IMR-90 (cell line): ENCODE data around the gene TRIP6. TPM values are rescaled to one million over a fixed set of nuclear protein-coding genes. Genes with fewer than 3 reads are reported as not detected.

ENCODE experiments used
- ATAC-seq: fragments of 200-7000 bp; cut with Tn5 transposase; 2 replicates; pipeline ENCODE4 v1.9.1; 2020; ENCODE audit warnings: low read depth, mild to moderate bottlenecking, moderate library complexity
- BruUV-seq: library from RNA; stranded (reverse); fragments of 400-500 nt; replicated peaks from 2 replicates; lab custom pipeline; 2021; lab: Mats Ljungman, UMichigan
- CTCF ChIA-PET: fragments of 300-600 bp; formaldehyde crosslinking; extraction: SDS; loops from one replicate; lab custom pipeline; 2021; ENCODE audit warnings: antibody characterized with exemption; lab: Yijun Ruan, JAX
- POLR2A ChIA-PET: fragments of 300-600 bp; sonication (Branson Sonifier 250); formaldehyde crosslinking; loops from one replicate; lab custom pipeline; 2022; ENCODE audit warnings: antibody characterized with exemption; ENCODE audit not compliant: unreplicated experiment; lab: Charles Lee
- DNase-seq: peaks from one replicate; pipeline ENCODE4 v3.0.0; 2013
- H2AFZ ChIP-seq: replicated peaks from 2 replicates; pipeline ENCODE3; 2013; ENCODE audit warnings: low read length, mild to moderate bottlenecking; ENCODE audit not compliant: poor library complexity
- H2AK5ac ChIP-seq: 2 replicates; pipeline ENCODE4 v1.6.1; 2013; ENCODE audit warnings: low read depth, low read length, inconsistent platforms
- H2AK9ac ChIP-seq: replicated peaks from 2 replicates; pipeline ENCODE3; 2013; ENCODE audit warnings: mild to moderate bottlenecking, low read depth, low read length, moderate library complexity; ENCODE audit not compliant: poor library complexity
- H2BK120ac ChIP-seq: 2 replicates; pipeline ENCODE4 v1.6.1; 2013; ENCODE audit warnings: low read depth, low read length, inconsistent platforms
- H2BK15ac ChIP-seq: 3 replicates; pipeline ENCODE4 v1.6.1; 2013; ENCODE audit warnings: low read depth, low read length, inconsistent platforms
- H2BK20ac ChIP-seq: 2 replicates; pipeline ENCODE4 v1.6.1; 2013; ENCODE audit warnings: low read depth, mild to moderate bottlenecking, inconsistent platforms, low read length, moderate library complexity
- H2BK5ac ChIP-seq: 2 replicates; pipeline ENCODE4 v1.6.1; 2013; ENCODE audit warnings: mild to moderate bottlenecking, low read depth, low read length, inconsistent platforms; ENCODE audit not compliant: poor library complexity, severe bottlenecking
- H3K14ac ChIP-seq: replicated peaks from 2 replicates; pipeline ENCODE4 v1.6.1; 2013; ENCODE audit warnings: low read depth, low read length, inconsistent platforms
- H3K18ac ChIP-seq: 2 replicates; pipeline ENCODE4 v1.6.1; 2013; ENCODE audit warnings: low read depth, low read length, control low read depth
- H3K23ac ChIP-seq: 2 replicates; pipeline ENCODE4 v1.6.1; 2013; ENCODE audit warnings: low read depth, low read length, inconsistent platforms
- H3K27ac ChIP-seq: 2 replicates; pipeline ENCODE4 v1.5.1; 2013; ENCODE audit warnings: mild to moderate bottlenecking, control low read depth, low read length; ENCODE audit not compliant: insufficient read depth
- H3K27me3 ChIP-seq: 2 replicates; pipeline ENCODE4 v1.6.1; 2013; ENCODE audit warnings: low read length; ENCODE audit not compliant: control insufficient read depth, insufficient read depth
- H3K36me3 ChIP-seq: 2 replicates; pipeline ENCODE4 v1.6.1; 2013; ENCODE audit warnings: low read length, mixed read lengths; ENCODE audit not compliant: control insufficient read depth, insufficient read depth
- H3K4ac ChIP-seq: 2 replicates; pipeline ENCODE4 v1.6.1; 2013; ENCODE audit warnings: low read depth, low read length, inconsistent platforms
- H3K4me1 ChIP-seq: 2 replicates; pipeline ENCODE4 v1.6.1; 2013; ENCODE audit warnings: low read length, mixed read lengths; ENCODE audit not compliant: control insufficient read depth, insufficient read depth
- H3K4me2 ChIP-seq: 2 replicates; pipeline ENCODE4 v1.6.1; 2013; ENCODE audit warnings: low read depth, mild to moderate bottlenecking, control low read depth, low read length, moderate library complexity
- H3K4me3 ChIP-seq: 2 replicates; pipeline ENCODE4 v1.5.1; 2013; ENCODE audit warnings: low read depth, mild to moderate bottlenecking, control low read depth, low read length, moderate library complexity; ENCODE audit not compliant: insufficient read depth
- H3K56ac ChIP-seq: 2 replicates; pipeline ENCODE4 v1.6.1; 2013; ENCODE audit warnings: low read length, inconsistent platforms; ENCODE audit not compliant: insufficient read depth; ENCODE audit errors: extremely low read depth
- H3K79me1 ChIP-seq, 2 experiments: 2 replicates each; pipeline ENCODE4 v1.6.1; 2013; ENCODE audit warnings: low read length in 2 of 2, inconsistent platforms in 1 of 2, low read depth in 1 of 2
- H3K9ac ChIP-seq: 2 replicates; pipeline ENCODE4 v1.6.1; 2013; ENCODE audit warnings: low read depth, low read length, control low read depth
- H3K9me1 ChIP-seq: 2 replicates; pipeline ENCODE4 v1.6.1; 2013; ENCODE audit warnings: low read length, inconsistent platforms; ENCODE audit not compliant: insufficient read depth
- H3K9me3 ChIP-seq: 2 replicates; pipeline ENCODE4 v1.6.1; 2013; ENCODE audit warnings: low read length; ENCODE audit not compliant: control insufficient read depth, insufficient read depth
- H4K20me1 ChIP-seq: 2 replicates; pipeline ENCODE4 v1.6.1; 2013; ENCODE audit warnings: low read length, inconsistent platforms; ENCODE audit not compliant: insufficient read depth
- H4K5ac ChIP-seq: 2 replicates; pipeline ENCODE4 v1.6.1; 2013; ENCODE audit warnings: mild to moderate bottlenecking, low read depth, low read length, control low read depth
- H4K8ac ChIP-seq, 2 experiments: 2 replicates each; pipeline ENCODE4 v1.6.1; 2013; ENCODE audit warnings: low read depth in 2 of 2, low read length in 2 of 2, control low read depth in 1 of 2, inconsistent platforms in 1 of 2
- H4K91ac ChIP-seq: 2 replicates; pipeline ENCODE4 v1.6.1; 2013; ENCODE audit warnings: low read depth, low read length, inconsistent platforms; ENCODE audit not compliant: insufficient read depth
- NFE2L2 ChIP-seq: fragments of 150-350 bp; IDR thresholded peaks from 2 replicates; pipeline ENCODE4 v1.6.1; 2016; ENCODE audit warnings: low read depth, mild to moderate bottlenecking, low read length
- WGBS, 2 experiments: methylation state at CpG; one replicate each; pipeline versions ENCODE4 v1.1.5 to v1.1.7; 2013; ENCODE audit warnings: missing lambda C conversion rate in 2 of 2; ENCODE audit not compliant: insufficient read length in 1 of 2; ENCODE audit errors: extremely low coverage in 2 of 2; 5-methylcytosine and 5-hydroxymethylcytosine counted together
- dilution Hi-C: fragments of 300-500 bp; cut with HindIII; formaldehyde crosslinking; loops from one replicate; pipeline ENCODE4 v1.14.3; 2018; ENCODE audit warnings: low sequenced_read_pairs; ENCODE audit not compliant: unreplicated experiment
- in situ Hi-C: fragments of 300-500 bp; cut with MboI; formaldehyde crosslinking; loops from 3 replicates; pipeline ENCODE4 v1.14.3; 2019; ENCODE audit warnings: low sequenced_read_pairs, inconsistent platforms, mixed read lengths
- intact Hi-C: fragments of 100-400 bp; cut with micrococcal nuclease; formaldehyde crosslinking; loops from 2 replicates; pipeline ENCODE4 v1.10.0; 2022
- polyA plus RNA-seq, 3 experiments: library from polyadenylated mRNA; depleted of rRNA; stranded (reverse); fragments of >200 nt; gene quantifications; 2 replicates each; pipeline ENCODE4 v1.2.3, GENCODE V29; 2012; ENCODE audit warnings: low replicate concordance in 1 of 3
- total RNA-seq: library from RNA; depleted of rRNA; stranded (reverse); fragments of >200 nt; gene quantifications from 2 replicates; pipeline ENCODE4 v1.2.3, GENCODE V29; 2012

The TRIP6 gene
- total and polyA plus RNA-seq, 2 of the 4 experiments (the other 2 are of a cell fraction), result 36.4 to 72.3 TPM

DNA sequence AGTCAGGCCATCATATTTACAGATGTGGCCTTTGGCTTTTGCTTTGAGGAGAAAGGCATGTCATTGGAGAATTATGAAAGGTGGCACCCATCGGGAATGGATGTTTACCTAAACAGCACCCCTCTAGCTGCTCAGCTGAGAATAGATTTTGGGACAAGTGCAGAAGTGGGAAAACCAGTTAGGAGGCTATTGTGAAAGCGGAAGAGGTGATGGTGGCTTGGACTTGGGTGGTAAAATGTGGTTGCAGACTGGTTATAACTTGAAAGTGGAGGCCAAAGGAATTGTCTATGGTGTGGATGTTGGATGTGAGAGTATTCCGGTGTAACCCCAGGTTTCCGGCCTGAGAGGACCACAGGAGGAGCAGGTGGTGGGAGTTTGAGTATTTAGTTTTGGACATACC lies 19.8 kb upstream of the TRIP6 start:
- Histone ChIP-seq H3K9ac (no peak overlapping the region), H2BK5ac (no peak overlapping the region), H2BK120ac (no peak overlapping the region), H3K9me3 (no peaks in the 10 kb centered on the region), H2AFZ (no peak overlapping the region), H3K4ac (no peak overlapping the region), H2AK9ac (no peak overlapping the region), H3K4me1 (no peaks in the 10 kb centered on the region), H2BK15ac (no peak overlapping the region), H2AK5ac (no peak overlapping the region), H4K20me1 (no peaks in the 10 kb centered on the region; the same call in 1 of the 2 replicates), H3K79me1 (no peaks in the 10 kb centered on the region), H3K14ac (no peak overlapping the region), H3K56ac (no peak overlapping the region), H4K8ac (no peak overlapping the region), H4K5ac (no peak overlapping the region), H3K27ac (no peak overlapping the region), H3K23ac (no peak overlapping the region), H3K18ac (no peak overlapping the region), H3K4me3 (no peak overlapping the region), H3K4me2 (no peak overlapping the region), H4K91ac (no peak overlapping the region), H3K36me3 (no peaks in the 10 kb centered on the region), H3K27me3 (no peaks in the 10 kb centered on the region), H3K9me1 (no peaks in the 10 kb centered on the region; the same call in 1 of the 2 replicates), H2BK20ac (no peak overlapping the region)
- no CpG with 5 or more reads among the region's 4 CpGs for WGBS, 2 experiments
- DNase-seq (no peak), ATAC-seq (no peak)
- no peak for TF ChIP-seq NFE2L2
- intact Hi-C loops (no loop called here), in situ Hi-C loops (no loop called here), dilution Hi-C loops (no loop called here)
- BruUV-seq, result no TSS peak
- POLR2A ChIA-PET, result no interaction called here
- CTCF ChIA-PET, result interaction anchor here (0.7 kb wide), 1 partner anchor 20 kb away, joined by 5 read pairs; the partner anchor contains the start of gene EPHB4
